HEK293 (cell line): ENCODE measurements around the gene DCDC1.

ENCODE experiments used
- REST ChIP-seq: fragments of 450-650 bp; formaldehyde crosslinking; IDR thresholded peaks from 2 replicates; pipeline ENCODE4 v1.5.1; 2016; ENCODE audit warnings: missing biosample characterization, missing genetic modification characterization
- YY1 ChIP-seq: fragments of 450-650 bp; formaldehyde crosslinking; IDR thresholded peaks from 2 replicates; pipeline ENCODE4 v1.5.1; 2018; ENCODE audit warnings: missing biosample characterization, missing genetic modification characterization
- ZNF555 ChIP-seq: fragments of 450-650 bp; formaldehyde crosslinking; conservative IDR thresholded peaks from 2 replicates; pipeline ENCODE4 v1.5.1; 2017; ENCODE audit warnings: missing biosample characterization, mild to moderate bottlenecking, missing genetic modification characterization, inconsistent platforms
- ZSCAN16 ChIP-seq: fragments of 450-650 bp; formaldehyde crosslinking; IDR thresholded peaks from 2 replicates; pipeline ENCODE4 v1.5.1; 2016; ENCODE audit warnings: missing biosample characterization, missing genetic modification characterization

GRCh38 chr11:30859669-30860068 is 509.9 kb downstream of the DCDC1 start:
- TF ChIP-seq YY1 (tag by site-specific recombination) (no peak), ZNF555 (tag by site-specific recombination) (no peak), ZSCAN16 (tag by site-specific recombination) (no peak), REST (no peak)
